Measurements from ENCODE around the gene GPC6. TPM values are rescaled to one million over a fixed set of nuclear protein-coding genes. Genes with fewer than 3 reads are reported as not detected.

Gene GPC6
- polyA plus RNA-seq, 1 donor from 2014 or later, result 9.0 TPM

DNA sequence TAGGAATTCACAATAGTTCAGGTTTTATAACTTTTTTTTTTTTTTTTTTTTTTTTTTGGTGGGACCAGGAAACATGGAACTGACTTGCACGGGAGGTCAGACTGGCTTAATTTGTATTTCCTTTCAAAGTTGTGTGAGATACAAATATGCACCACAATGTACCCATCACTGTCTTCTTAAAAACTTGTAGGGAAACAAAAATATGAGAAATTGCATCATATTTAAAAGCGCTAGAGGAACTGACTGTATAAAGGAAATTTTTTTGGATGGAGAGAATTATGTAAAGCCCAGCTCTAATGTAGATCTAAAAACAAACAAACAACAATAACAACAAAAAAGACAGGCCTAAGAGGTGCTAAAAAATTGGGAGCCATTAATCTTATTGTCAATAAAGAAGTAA lies 1006.3 kb downstream of the GPC6 start:
- H3K36me3 ChIP-seq (ENCODE audit: insufficient read depth, low read length), result no peaks in the 10 kb centered on the region
- H3K27ac ChIP-seq (ENCODE audit: low read length), result no peak overlapping the region
- H2AFZ ChIP-seq (ENCODE audit: low read depth, low read length), result no peak overlapping the region
- no peak overlapping the region for H3K4me2 ChIP-seq (ENCODE audit: low read length)
- H3K9me3 ChIP-seq (ENCODE audit: low read length), result no peaks in the 10 kb centered on the region
- no peaks in the 10 kb centered on the region for H4K20me1 ChIP-seq (ENCODE audit: insufficient read depth)
- H3K9me2 ChIP-seq (ENCODE audit: insufficient read depth, low read length), result no peaks in the 10 kb centered on the region
- no peak for TF ChIP-seq TAF1 (IDR thresholded peaks at IDR 0.05; ENCODE audit: low read depth)
- H3K9ac ChIP-seq (ENCODE audit: low read length), result no peak overlapping the region
- no peaks in the 10 kb centered on the region for H3F3A ChIP-seq (ENCODE audit: insufficient read depth, low read length, poor library complexity, severe bottlenecking)
- H3K79me2 ChIP-seq (replicated peaks; ENCODE audit: insufficient read depth, low read length), result no peaks in the 10 kb centered on the region
- no peak overlapping the region for H3K4me3 ChIP-seq (ENCODE audit: low read length)
- H3K27me3 ChIP-seq (ENCODE audit: insufficient read depth, low read depth, low read length), result no peaks in the 10 kb centered on the region

DNA sequence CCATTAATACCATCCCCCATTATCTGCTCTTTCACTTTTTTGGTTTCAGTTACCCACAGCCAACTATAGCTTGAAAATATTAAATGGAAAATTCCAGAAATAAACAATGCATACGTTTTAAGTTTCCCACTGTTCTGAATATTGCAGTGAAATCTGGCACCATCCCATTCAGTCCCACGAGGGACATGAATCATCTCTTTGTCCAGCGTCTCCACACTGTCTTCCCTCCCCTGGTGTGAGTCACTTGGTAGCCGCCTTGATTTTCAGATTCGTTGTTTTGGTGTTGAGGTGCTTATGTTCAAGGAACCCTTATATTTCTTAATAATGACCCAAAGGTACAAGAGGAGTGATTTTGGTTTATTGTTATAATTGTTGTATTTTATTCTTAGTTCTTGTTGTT lies 1006.8 kb downstream of the GPC6 start:
- no peaks in the 10 kb centered on the region for H3K9me2 ChIP-seq (ENCODE audit: insufficient read depth, low read length)
- no peak overlapping the region for H3K27ac ChIP-seq (ENCODE audit: low read length)
- no peak overlapping the region for H2AFZ ChIP-seq (ENCODE audit: low read depth, low read length)
- no peak overlapping the region for H3K9ac ChIP-seq (ENCODE audit: low read length)
- TF ChIP-seq MXI1 (conservative IDR thresholded peaks at IDR 0.05; ENCODE audit: poor library complexity, severe bottlenecking), result no peak
- TF ChIP-seq, protein P1, sequence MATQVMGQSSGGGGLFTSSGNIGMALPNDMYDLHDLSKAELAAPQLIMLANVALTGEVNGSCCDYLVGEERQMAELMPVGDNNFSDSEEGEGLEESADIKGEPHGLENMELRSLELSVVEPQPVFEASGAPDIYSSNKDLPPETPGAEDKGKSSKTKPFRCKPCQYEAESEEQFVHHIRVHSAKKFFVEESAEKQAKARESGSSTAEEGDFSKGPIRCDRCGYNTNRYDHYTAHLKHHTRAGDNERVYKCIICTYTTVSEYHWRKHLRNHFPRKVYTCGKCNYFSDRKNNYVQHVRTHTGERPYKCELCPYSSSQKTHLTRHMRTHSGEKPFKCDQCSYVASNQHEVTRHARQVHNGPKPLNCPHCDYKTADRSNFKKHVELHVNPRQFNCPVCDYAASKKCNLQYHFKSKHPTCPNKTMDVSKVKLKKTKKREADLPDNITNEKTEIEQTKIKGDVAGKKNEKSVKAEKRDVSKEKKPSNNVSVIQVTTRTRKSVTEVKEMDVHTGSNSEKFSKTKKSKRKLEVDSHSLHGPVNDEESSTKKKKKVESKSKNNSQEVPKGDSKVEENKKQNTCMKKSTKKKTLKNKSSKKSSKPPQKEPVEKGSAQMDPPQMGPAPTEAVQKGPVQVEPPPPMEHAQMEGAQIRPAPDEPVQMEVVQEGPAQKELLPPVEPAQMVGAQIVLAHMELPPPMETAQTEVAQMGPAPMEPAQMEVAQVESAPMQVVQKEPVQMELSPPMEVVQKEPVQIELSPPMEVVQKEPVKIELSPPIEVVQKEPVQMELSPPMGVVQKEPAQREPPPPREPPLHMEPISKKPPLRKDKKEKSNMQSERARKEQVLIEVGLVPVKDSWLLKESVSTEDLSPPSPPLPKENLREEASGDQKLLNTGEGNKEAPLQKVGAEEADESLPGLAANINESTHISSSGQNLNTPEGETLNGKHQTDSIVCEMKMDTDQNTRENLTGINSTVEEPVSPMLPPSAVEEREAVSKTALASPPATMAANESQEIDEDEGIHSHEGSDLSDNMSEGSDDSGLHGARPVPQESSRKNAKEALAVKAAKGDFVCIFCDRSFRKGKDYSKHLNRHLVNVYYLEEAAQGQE (IDR thresholded peaks at IDR 0.05; ENCODE audit: borderline replicate concordance), result no peak
- TF ChIP-seq RAD21 (conservative IDR thresholded peaks at IDR 0.05), result no peak
- TF ChIP-seq, protein P2, sequence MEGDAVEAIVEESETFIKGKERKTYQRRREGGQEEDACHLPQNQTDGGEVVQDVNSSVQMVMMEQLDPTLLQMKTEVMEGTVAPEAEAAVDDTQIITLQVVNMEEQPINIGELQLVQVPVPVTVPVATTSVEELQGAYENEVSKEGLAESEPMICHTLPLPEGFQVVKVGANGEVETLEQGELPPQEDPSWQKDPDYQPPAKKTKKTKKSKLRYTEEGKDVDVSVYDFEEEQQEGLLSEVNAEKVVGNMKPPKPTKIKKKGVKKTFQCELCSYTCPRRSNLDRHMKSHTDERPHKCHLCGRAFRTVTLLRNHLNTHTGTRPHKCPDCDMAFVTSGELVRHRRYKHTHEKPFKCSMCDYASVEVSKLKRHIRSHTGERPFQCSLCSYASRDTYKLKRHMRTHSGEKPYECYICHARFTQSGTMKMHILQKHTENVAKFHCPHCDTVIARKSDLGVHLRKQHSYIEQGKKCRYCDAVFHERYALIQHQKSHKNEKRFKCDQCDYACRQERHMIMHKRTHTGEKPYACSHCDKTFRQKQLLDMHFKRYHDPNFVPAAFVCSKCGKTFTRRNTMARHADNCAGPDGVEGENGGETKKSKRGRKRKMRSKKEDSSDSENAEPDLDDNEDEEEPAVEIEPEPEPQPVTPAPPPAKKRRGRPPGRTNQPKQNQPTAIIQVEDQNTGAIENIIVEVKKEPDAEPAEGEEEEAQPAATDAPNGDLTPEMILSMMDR (IDR thresholded peaks at IDR 0.05; ENCODE audit: poor library complexity, severe bottlenecking), result no peak
- TF ChIP-seq SMC3 (conservative IDR thresholded peaks at IDR 0.05; ENCODE audit: poor library complexity), result no peak
- no peak for TF ChIP-seq EZH2 (IDR thresholded peaks at IDR 0.05; ENCODE audit: borderline replicate concordance, insufficient read depth, low read length, poor library complexity, severe bottlenecking)
- TF ChIP-seq EP300 (conservative IDR thresholded peaks at IDR 0.05; ENCODE audit: poor library complexity, severe bottlenecking), result no peak
- no peak for TF ChIP-seq TAF1 (IDR thresholded peaks at IDR 0.05; ENCODE audit: low read depth)
- TF ChIP-seq POLR2AphosphoS5 (IDR thresholded peaks at IDR 0.05), result no peak
- H3K4me2 ChIP-seq (ENCODE audit: low read length), result no peak overlapping the region
- H3K9me3 ChIP-seq (ENCODE audit: low read length), result no peaks in the 10 kb centered on the region
- no peaks in the 10 kb centered on the region for H3F3A ChIP-seq (ENCODE audit: insufficient read depth, low read length, poor library complexity, severe bottlenecking)
- no peaks in the 10 kb centered on the region for H4K20me1 ChIP-seq (ENCODE audit: insufficient read depth)
- H3K79me2 ChIP-seq (replicated peaks; ENCODE audit: insufficient read depth, low read length), result no peaks in the 10 kb centered on the region
- no peaks in the 10 kb centered on the region for H3K36me3 ChIP-seq (ENCODE audit: insufficient read depth, low read length)
- no peaks in the 10 kb centered on the region for H3K27me3 ChIP-seq (ENCODE audit: insufficient read depth, low read depth, low read length)
- no peak overlapping the region for H3K4me3 ChIP-seq (ENCODE audit: low read length)

DNA sequence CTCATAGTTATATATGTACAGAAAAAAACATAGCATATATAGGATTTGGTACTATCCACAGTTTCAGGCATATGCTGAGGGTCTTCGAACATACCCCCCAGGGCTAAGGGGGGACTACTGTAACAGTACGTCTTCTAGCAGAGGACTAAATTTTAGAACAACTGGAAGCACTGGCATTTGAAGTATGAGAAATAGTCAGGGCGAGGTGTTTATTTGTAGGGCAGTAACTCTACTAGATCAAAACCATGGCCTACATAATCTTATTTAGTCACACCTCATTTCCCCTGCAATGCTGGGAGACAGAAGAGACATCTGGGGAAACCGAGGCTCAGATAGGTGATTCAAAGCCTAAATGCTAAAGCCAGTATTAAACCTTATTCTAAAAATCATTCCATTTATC lies 1007.2 kb downstream of the GPC6 start:
- H3K4me2 ChIP-seq (ENCODE audit: low read length), result no peak overlapping the region
- no peaks in the 10 kb centered on the region for H3K9me3 ChIP-seq (ENCODE audit: low read length)
- no peaks in the 10 kb centered on the region for H3F3A ChIP-seq (ENCODE audit: insufficient read depth, low read length, poor library complexity, severe bottlenecking)
- H3K27me3 ChIP-seq (ENCODE audit: insufficient read depth, low read depth, low read length), result no peaks in the 10 kb centered on the region
- no peak overlapping the region for H3K4me3 ChIP-seq (ENCODE audit: low read length)
- H3K9ac ChIP-seq (ENCODE audit: low read length), result no peak overlapping the region
- H3K79me2 ChIP-seq (replicated peaks; ENCODE audit: insufficient read depth, low read length), result no peaks in the 10 kb centered on the region
- no peaks in the 10 kb centered on the region for H3K36me3 ChIP-seq (ENCODE audit: insufficient read depth, low read length)
- no peak overlapping the region for H2AFZ ChIP-seq (ENCODE audit: low read depth, low read length)
- H3K9me2 ChIP-seq (ENCODE audit: insufficient read depth, low read length), result no peaks in the 10 kb centered on the region
- no peak overlapping the region for H3K27ac ChIP-seq (ENCODE audit: low read length)
- TF ChIP-seq EP300 (conservative IDR thresholded peaks at IDR 0.05; ENCODE audit: poor library complexity, severe bottlenecking) (no peak), SMC3 (conservative IDR thresholded peaks at IDR 0.05; ENCODE audit: poor library complexity) (no peak), MXI1 (conservative IDR thresholded peaks at IDR 0.05; ENCODE audit: poor library complexity, severe bottlenecking) (no peak), RAD21 (conservative IDR thresholded peaks at IDR 0.05) (no peak), TAF1 (IDR thresholded peaks at IDR 0.05; ENCODE audit: low read depth) (no peak), EZH2 (IDR thresholded peaks at IDR 0.05; ENCODE audit: borderline replicate concordance, insufficient read depth, low read length, poor library complexity, severe bottlenecking) (no peak), POLR2AphosphoS5 (IDR thresholded peaks at IDR 0.05) (no peak)
- TF ChIP-seq, protein P1 (IDR thresholded peaks at IDR 0.05; ENCODE audit: borderline replicate concordance), result no peak
- TF ChIP-seq, protein P2 (IDR thresholded peaks at IDR 0.05; ENCODE audit: poor library complexity, severe bottlenecking), result no peak
- H4K20me1 ChIP-seq (ENCODE audit: insufficient read depth), result no peaks in the 10 kb centered on the region

All from neural cell (in vitro differentiated cells).